ENCODE data around the gene SCAMP3.
"Not testable (repeated sequence)": the region's sequence is repeated elsewhere in the genome, so short reads cannot be mapped to it uniquely, and the experiment has no call there.

Gene SCAMP3

GRCh38 chr1:155254714-155255242 lies 7.4 kb downstream of the SCAMP3 start:
- DNase-seq (ENCODE audit: low spot score) = no peak

GRCh38 chr1:155254228-155254713 lies 7.9 kb downstream of the SCAMP3 start:
- no peak for DNase-seq (ENCODE audit: low spot score)

GRCh38 chr1:155253797-155254196 lies 8.4 kb downstream of the SCAMP3 start:
- DNase-seq (ENCODE audit: low spot score) = no peak

GRCh38 chr1:155253208-155253607 lies 9.0 kb downstream of the SCAMP3 start:
- no peak for DNase-seq (ENCODE audit: low spot score)

- no peak for DNase-seq (ENCODE audit: low spot score)
These were observed 10.6 kb downstream of the SCAMP3 start for GRCh38 chr1:155251566-155251965.

- peak; percentile 97 for DNase-seq (ENCODE audit: low spot score)
These were observed 11.3 kb downstream of the SCAMP3 start for GRCh38 chr1:155250633-155251449.

- peak; percentile 60 for DNase-seq (ENCODE audit: low spot score)
These were observed 11.9 kb downstream of the SCAMP3 start for GRCh38 chr1:155250246-155250632.

- DNase-seq (ENCODE audit: low spot score) = no peak
These were observed 14.2 kb downstream of the SCAMP3 start for GRCh38 chr1:155247667-155248553.

- DNase-seq (ENCODE audit: low spot score) = not testable (repeated sequence)
These were observed 15.4 kb downstream of the SCAMP3 start for GRCh38 chr1:155246796-155247195.

GRCh38 chr1:155245163-155245524 lies 17.0 kb downstream of the SCAMP3 start:
- DNase-seq (ENCODE audit: low spot score) = no peak

GRCh38 chr1:155244368-155245162 lies 17.6 kb downstream of the SCAMP3 start:
- peak; percentile 94 for DNase-seq (ENCODE audit: low spot score)

- DNase-seq (ENCODE audit: low spot score) = no peak
These were observed 19.3 kb downstream of the SCAMP3 start for GRCh38 chr1:155242805-155243358.

GRCh38 chr1:155241841-155242264 lies 20.3 kb downstream of the SCAMP3 start:
- no peak for DNase-seq (ENCODE audit: low spot score)

- DNase-seq (ENCODE audit: low spot score) = peak; percentile 75
These were observed 21.0 kb downstream of the SCAMP3 start for GRCh38 chr1:155241069-155241679.

- no peak for DNase-seq (ENCODE audit: low spot score)
These were observed 25.7 kb downstream of the SCAMP3 start for GRCh38 chr1:155236451-155236850.

- not testable (repeated sequence) for DNase-seq (ENCODE audit: low spot score)
These were observed 26.8 kb downstream of the SCAMP3 start for GRCh38 chr1:155235375-155235774.

GRCh38 chr1:155233502-155233901 lies 28.7 kb downstream of the SCAMP3 start:
- not testable (repeated sequence) for DNase-seq (ENCODE audit: low spot score)

GRCh38 chr1:155232001-155232978 lies 29.9 kb downstream of the SCAMP3 start:
- not testable (repeated sequence) for DNase-seq (ENCODE audit: low spot score)

GRCh38 chr1:155231302-155231701 lies 30.9 kb downstream of the SCAMP3 start:
- DNase-seq (ENCODE audit: low spot score) = not testable (repeated sequence)

GRCh38 chr1:155228096-155228427 lies 34.1 kb downstream of the SCAMP3 start:
- no peak for DNase-seq (ENCODE audit: low spot score)

Measured in germinal center (tissue), 1 donor.